ENCODE results near the gene RAB40C.

RAB40C gene

DNA sequence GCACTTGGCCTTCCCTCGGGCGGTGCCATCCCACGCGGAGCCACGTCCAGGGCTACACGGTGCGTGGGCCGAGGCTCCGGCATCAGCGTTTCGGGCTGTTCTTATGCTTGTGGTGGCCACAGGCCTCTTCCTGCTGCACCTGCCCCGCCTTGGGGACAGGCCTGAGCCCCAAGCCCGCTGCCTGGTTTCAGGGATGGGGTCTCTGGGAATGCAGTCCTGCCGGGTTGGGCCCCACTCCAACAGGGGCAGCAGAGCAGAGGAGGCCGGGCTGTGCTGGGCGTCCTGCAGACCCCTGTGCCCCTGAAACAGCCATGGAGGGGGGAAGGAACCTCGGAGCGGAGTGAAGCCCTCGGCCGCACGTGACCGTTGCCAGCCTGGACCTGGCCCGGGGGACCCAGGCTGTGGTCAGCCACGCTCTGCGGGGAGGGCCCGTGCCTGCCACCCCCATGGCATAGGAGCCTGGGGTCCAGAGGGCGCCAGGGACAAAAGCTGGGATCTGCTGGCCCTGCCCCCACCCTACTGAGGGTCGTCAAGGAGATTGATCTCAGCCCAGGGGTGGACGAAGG, 40.5 kb downstream of the RAB40C start:
- H3K79me2 ChIP-seq (ENCODE audit: insufficient read depth, low read length), result peaks cover 8% of the 10 kb centered on the region
- no peaks in the 10 kb centered on the region for H3K9me2 ChIP-seq (replicated peaks; ENCODE audit: low read depth, low read length)
- no peak overlapping the region for H3K4me2 ChIP-seq (ENCODE audit: low read depth, low read length, poor library complexity, severe bottlenecking)
- H4K20me1 ChIP-seq (ENCODE audit: insufficient read depth, low read length, poor library complexity, severe bottlenecking), result no peaks in the 10 kb centered on the region
- no peaks in the 10 kb centered on the region for H3K4me1 ChIP-seq (ENCODE audit: insufficient read depth, low read length, poor library complexity, severe bottlenecking)
- H3K36me3 ChIP-seq (ENCODE audit: insufficient read depth, low read length), result no peaks in the 10 kb centered on the region
- H3K9ac ChIP-seq (ENCODE audit: low read depth, low read length, poor library complexity, severe bottlenecking), result no peak overlapping the region
- no peaks in the 10 kb centered on the region for H3F3A ChIP-seq (ENCODE audit: low read depth)
- H3K27me3 ChIP-seq (ENCODE audit: insufficient read depth, low read length, poor library complexity, severe bottlenecking), result no peaks in the 10 kb centered on the region
- TF ChIP-seq, protein P1, sequence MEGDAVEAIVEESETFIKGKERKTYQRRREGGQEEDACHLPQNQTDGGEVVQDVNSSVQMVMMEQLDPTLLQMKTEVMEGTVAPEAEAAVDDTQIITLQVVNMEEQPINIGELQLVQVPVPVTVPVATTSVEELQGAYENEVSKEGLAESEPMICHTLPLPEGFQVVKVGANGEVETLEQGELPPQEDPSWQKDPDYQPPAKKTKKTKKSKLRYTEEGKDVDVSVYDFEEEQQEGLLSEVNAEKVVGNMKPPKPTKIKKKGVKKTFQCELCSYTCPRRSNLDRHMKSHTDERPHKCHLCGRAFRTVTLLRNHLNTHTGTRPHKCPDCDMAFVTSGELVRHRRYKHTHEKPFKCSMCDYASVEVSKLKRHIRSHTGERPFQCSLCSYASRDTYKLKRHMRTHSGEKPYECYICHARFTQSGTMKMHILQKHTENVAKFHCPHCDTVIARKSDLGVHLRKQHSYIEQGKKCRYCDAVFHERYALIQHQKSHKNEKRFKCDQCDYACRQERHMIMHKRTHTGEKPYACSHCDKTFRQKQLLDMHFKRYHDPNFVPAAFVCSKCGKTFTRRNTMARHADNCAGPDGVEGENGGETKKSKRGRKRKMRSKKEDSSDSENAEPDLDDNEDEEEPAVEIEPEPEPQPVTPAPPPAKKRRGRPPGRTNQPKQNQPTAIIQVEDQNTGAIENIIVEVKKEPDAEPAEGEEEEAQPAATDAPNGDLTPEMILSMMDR (conservative IDR thresholded peaks at IDR 0.05; ENCODE audit: low read length), result no peak
- no peak for TF ChIP-seq EZH2phosphoT487 (IDR thresholded peaks at IDR 0.05; ENCODE audit: borderline replicate concordance)
- no peak overlapping the region for H2AFZ ChIP-seq (ENCODE audit: low read length)
- H3K9me3 ChIP-seq (ENCODE audit: insufficient read depth, low read depth, low read length), result no peaks in the 10 kb centered on the region
- H3K4me3 ChIP-seq (ENCODE audit: low read length, poor library complexity, severe bottlenecking), result no peak overlapping the region

- Histone ChIP-seq H3K4me2 (ENCODE audit: low read depth, low read length, poor library complexity, severe bottlenecking) (no peak within 1 kb of the TSS), H3K4me1 (ENCODE audit: insufficient read depth, low read length, poor library complexity, severe bottlenecking) (no peaks in the 10 kb centered on the region), H3K27me3 (ENCODE audit: insufficient read depth, low read length, poor library complexity, severe bottlenecking) (no peaks in the 10 kb centered on the region), H3K4me3 (ENCODE audit: low read length, poor library complexity, severe bottlenecking) (no peak within 1 kb of the TSS), H4K20me1 (ENCODE audit: insufficient read depth, low read length, poor library complexity, severe bottlenecking) (no peaks in the 10 kb centered on the region), H3K9ac (ENCODE audit: low read depth, low read length, poor library complexity, severe bottlenecking) (no peak within 1 kb of the TSS), H3K9me2 (replicated peaks; ENCODE audit: low read depth, low read length) (no peaks in the 10 kb centered on the region), H3K36me3 (ENCODE audit: insufficient read depth, low read length) (no peaks in the 10 kb centered on the region), H3F3A (ENCODE audit: low read depth) (no peaks in the 10 kb centered on the region), H2AFZ (ENCODE audit: low read length) (no peak within 1 kb of the TSS), H3K9me3 (ENCODE audit: insufficient read depth, low read depth, low read length) (no peaks in the 10 kb centered on the region), H3K79me2 (ENCODE audit: insufficient read depth, low read length) (peaks cover 14% of the 10 kb centered on the region)
- TF ChIP-seq EZH2phosphoT487 (IDR thresholded peaks at IDR 0.05; ENCODE audit: borderline replicate concordance), result no peak
- TF ChIP-seq, protein P1 (conservative IDR thresholded peaks at IDR 0.05; ENCODE audit: low read length), result no peak
These were observed 41.0 kb downstream of the RAB40C start, which contains the start of gene WFIKKN1 for GRCh38 chr16:630815-631405. WFIKKN1 (plus strand) TSS chr16:630985; CDS start chr16:631254, 269 bp downstream.

DNA sequence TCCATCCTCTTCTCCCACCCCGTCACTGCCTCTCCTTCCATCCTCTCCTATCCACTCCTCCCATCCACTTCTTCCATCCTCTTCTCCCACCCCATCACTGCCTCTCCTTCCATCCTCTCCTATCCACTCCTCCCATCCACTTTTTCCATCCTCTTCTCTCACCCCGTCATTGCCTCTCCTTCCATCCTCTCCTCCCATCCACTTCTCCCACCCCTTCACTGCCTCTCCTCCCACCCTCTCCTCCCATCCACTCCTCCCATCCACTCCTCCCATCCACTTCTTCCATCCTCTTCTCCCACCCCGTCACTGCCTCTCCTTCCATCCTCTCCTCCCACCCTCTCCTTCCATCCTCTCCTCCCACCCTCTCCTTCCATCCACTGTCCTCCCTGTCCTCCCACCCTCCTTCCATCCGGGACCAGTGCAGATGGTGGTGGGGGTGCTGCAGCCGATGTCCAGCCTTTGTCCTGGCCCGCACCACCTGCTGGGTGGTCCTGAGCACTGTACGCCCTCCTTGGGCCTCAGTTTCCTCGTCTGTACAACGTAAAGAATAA, 42.0 kb downstream of the RAB40C start:
- H3F3A ChIP-seq (ENCODE audit: low read depth), result no peaks in the 10 kb centered on the region
- peaks cover 14% of the 10 kb centered on the region for H3K79me2 ChIP-seq (ENCODE audit: insufficient read depth, low read length)
- H3K36me3 ChIP-seq (ENCODE audit: insufficient read depth, low read length), result no peaks in the 10 kb centered on the region
- H3K4me1 ChIP-seq (ENCODE audit: insufficient read depth, low read length, poor library complexity, severe bottlenecking), result no peaks in the 10 kb centered on the region
- H3K9ac ChIP-seq (ENCODE audit: low read depth, low read length, poor library complexity, severe bottlenecking), result no peak overlapping the region
- H2AFZ ChIP-seq (ENCODE audit: low read length), result no peak overlapping the region
- no peaks in the 10 kb centered on the region for H3K27me3 ChIP-seq (ENCODE audit: insufficient read depth, low read length, poor library complexity, severe bottlenecking)
- H3K4me2 ChIP-seq (ENCODE audit: low read depth, low read length, poor library complexity, severe bottlenecking), result no peak overlapping the region
- TF ChIP-seq, protein P1 (conservative IDR thresholded peaks at IDR 0.05; ENCODE audit: low read length), result no peak
- TF ChIP-seq EZH2phosphoT487 (IDR thresholded peaks at IDR 0.05; ENCODE audit: borderline replicate concordance), result no peak
- no peaks in the 10 kb centered on the region for H4K20me1 ChIP-seq (ENCODE audit: insufficient read depth, low read length, poor library complexity, severe bottlenecking)
- no peak overlapping the region for H3K4me3 ChIP-seq (ENCODE audit: low read length, poor library complexity, severe bottlenecking)
- H3K9me3 ChIP-seq (ENCODE audit: insufficient read depth, low read depth, low read length), result no peaks in the 10 kb centered on the region
- no peaks in the 10 kb centered on the region for H3K9me2 ChIP-seq (replicated peaks; ENCODE audit: low read depth, low read length)

Data from Loucy (cell line).